ENCODE data around the gene AMACR. TPM values are rescaled to one million over a fixed set of nuclear protein-coding genes. Genes with fewer than 3 reads are reported as not detected.

The AMACR gene
- total RNA-seq, 1 donor from 2014 or later = 12.8 TPM

DNA sequence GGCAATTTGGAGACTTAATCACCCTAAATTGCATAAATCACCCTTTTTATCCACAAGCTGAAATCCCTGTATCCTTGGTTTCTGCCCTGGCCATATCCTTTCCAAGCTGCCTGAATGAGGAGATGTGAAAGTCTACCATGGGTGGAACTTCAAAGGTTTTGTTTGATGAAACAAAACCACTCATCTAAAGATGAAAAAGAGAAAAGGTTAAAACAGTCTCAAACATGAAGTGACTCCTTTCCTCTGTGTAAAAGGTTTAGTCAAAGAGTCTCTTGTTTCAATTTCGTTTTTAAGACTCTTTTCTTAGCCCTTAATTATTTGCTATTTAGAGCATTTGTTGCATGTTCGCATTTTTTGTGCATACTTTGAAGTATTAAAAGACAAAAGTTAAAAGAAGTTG is 34.6 kb downstream of the AMACR start:
- TF ChIP-seq, protein P1, sequence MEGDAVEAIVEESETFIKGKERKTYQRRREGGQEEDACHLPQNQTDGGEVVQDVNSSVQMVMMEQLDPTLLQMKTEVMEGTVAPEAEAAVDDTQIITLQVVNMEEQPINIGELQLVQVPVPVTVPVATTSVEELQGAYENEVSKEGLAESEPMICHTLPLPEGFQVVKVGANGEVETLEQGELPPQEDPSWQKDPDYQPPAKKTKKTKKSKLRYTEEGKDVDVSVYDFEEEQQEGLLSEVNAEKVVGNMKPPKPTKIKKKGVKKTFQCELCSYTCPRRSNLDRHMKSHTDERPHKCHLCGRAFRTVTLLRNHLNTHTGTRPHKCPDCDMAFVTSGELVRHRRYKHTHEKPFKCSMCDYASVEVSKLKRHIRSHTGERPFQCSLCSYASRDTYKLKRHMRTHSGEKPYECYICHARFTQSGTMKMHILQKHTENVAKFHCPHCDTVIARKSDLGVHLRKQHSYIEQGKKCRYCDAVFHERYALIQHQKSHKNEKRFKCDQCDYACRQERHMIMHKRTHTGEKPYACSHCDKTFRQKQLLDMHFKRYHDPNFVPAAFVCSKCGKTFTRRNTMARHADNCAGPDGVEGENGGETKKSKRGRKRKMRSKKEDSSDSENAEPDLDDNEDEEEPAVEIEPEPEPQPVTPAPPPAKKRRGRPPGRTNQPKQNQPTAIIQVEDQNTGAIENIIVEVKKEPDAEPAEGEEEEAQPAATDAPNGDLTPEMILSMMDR (IDR thresholded peaks at IDR 0.05) = no peak
- no peak for DNase-seq (ENCODE audit: extremely low spot score, unreplicated experiment)
- Mint-ChIP-seq H3K27ac (ENCODE audit: unreplicated experiment) (no peak overlapping the region), H3K27me3 (ENCODE audit: unreplicated experiment) (peaks cover 11% of the 10 kb centered on the region), H3K9me3 (ENCODE audit: unreplicated experiment) (no peaks in the 10 kb centered on the region), H3K36me3 (ENCODE audit: unreplicated experiment) (no peaks in the 10 kb centered on the region), H3K4me1 (ENCODE audit: unreplicated experiment) (peaks cover 4% of the 10 kb centered on the region), H3K4me3 (ENCODE audit: unreplicated experiment) (no peak overlapping the region)

DNA sequence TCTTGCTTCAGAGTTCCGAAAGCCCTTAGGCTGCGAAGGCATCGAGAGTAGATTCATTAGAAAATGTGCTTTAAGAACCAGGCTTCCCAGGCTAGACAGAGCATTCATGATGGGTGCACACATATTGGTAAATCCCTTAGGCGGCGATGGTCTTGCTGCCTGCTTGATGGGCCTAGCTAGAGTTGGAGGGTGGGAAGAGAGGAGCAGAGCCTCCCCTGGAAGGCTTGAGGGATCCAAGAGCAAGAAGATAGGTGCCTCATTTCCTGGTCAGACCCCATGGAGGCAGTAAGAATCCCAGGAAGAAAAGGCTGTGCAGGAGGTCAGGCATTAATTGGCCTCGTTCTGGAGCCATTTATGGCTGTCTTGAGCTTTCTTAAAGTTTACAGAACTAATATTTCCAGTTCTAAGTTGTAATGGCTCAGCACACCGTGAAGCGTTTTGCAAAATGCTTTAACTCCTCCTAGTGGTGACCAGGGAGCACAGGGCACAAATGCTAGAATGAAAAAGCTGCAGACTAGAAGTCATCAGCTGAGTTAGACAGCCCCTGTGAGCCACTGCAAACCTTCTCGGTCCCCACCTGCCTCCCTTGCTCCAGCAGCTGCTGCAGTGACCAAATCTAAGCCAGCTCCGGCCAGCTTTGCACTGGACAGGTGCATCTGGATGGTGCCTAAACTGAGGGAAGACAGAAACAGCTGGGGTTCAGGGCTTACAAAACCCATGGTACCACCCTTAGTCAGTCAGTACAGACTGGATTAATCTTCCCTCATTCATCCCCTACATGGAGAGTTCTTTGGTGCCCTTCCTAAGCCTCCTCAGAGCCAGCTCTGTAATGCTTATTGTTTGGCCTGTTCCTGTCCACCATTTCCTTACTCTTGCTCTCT is 38.0 kb downstream of the AMACR start:
- Mint-ChIP-seq H3K9me3 (ENCODE audit: unreplicated experiment) (no peaks in the 10 kb centered on the region), H3K27ac (ENCODE audit: unreplicated experiment) (no peak overlapping the region), H3K27me3 (ENCODE audit: unreplicated experiment) (peaks cover 11% of the 10 kb centered on the region), H3K36me3 (ENCODE audit: unreplicated experiment) (no peaks in the 10 kb centered on the region), H3K4me3 (ENCODE audit: unreplicated experiment) (no peak overlapping the region), H3K4me1 (ENCODE audit: unreplicated experiment) (peaks cover 2% of the 10 kb centered on the region)
- TF ChIP-seq, protein P1 (IDR thresholded peaks at IDR 0.05) = peak; percentile 86
- DNase-seq (ENCODE audit: extremely low spot score, unreplicated experiment) = no peak

DNA sequence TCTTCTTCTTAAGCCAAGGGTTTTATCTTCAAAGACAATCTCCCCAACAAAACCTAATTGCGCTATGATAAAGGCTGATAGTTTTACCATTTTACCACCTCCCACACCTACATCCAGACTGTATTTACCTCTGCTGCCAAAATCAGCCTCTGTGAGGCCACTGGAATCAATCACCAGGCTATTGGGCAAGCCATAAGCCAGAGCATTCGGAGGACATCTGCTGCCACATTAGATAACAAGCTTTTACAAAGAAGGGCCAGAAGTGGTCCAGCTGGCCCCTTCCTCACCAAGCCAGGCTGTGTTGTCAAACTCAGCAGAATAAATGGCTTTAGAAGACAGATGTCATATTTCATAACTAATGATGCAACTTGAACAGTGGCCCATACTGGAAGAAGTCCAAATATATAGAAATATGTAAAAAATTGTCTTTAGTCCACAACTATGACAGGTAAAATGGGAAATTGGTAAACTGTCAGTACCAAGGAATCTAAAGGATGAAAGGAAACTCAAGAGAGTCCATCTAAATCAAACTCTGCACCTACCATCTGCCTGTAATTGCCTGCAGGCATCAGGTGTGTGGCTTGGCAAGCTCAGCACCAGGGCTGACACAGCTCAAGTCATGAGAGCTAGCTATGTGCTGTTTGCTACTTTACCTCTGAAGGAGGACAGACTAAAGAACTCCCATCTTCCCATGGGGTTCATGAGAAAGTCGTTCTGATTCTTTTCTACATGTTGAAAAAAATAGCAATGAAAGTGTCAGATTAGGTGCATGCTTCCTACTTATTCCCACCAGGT is 39.4 kb downstream of the AMACR start:
- no peak overlapping the region for H3K4me3 Mint-ChIP-seq (ENCODE audit: unreplicated experiment)

DNA sequence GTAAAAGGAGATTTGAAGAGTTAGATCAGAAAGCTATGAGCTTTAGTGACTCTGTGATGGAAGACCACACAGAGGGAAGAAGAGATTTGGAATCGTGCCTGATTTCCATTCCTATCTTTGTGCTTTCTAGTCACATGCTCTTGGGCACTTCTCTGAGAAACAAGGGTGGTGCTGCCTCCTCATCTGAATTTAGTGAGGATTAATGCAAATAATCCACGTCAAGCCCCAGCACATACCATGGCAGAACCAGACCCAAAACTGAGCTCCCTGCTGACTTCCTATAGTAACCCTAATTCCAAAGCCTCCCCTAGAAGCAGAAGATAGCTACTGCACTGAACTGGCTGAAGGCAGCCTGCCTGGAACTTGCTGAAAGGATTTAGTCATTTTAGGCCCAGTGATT is 41.0 kb downstream of the AMACR start:
- peaks cover 2% of the 10 kb centered on the region for H3K4me1 Mint-ChIP-seq (ENCODE audit: unreplicated experiment)
- H3K4me3 Mint-ChIP-seq (ENCODE audit: unreplicated experiment) = no peak overlapping the region
- DNase-seq (ENCODE audit: extremely low spot score, unreplicated experiment) = no peak
- no peaks in the 10 kb centered on the region for H3K36me3 Mint-ChIP-seq (ENCODE audit: unreplicated experiment)
- no peak overlapping the region for H3K27ac Mint-ChIP-seq (ENCODE audit: unreplicated experiment)
- no peaks in the 10 kb centered on the region for H3K9me3 Mint-ChIP-seq (ENCODE audit: unreplicated experiment)
- TF ChIP-seq, protein P1 (IDR thresholded peaks at IDR 0.05) = no peak
- H3K27me3 Mint-ChIP-seq (ENCODE audit: unreplicated experiment) = peaks cover 7% of the 10 kb centered on the region

More for the DNA sequence above, 39.4 kb downstream of the AMACR start:
- H3K27ac Mint-ChIP-seq (ENCODE audit: unreplicated experiment) = no peak overlapping the region
- H3K36me3 Mint-ChIP-seq (ENCODE audit: unreplicated experiment) = no peaks in the 10 kb centered on the region
- DNase-seq (ENCODE audit: extremely low spot score, unreplicated experiment) = no peak
- no peaks in the 10 kb centered on the region for H3K9me3 Mint-ChIP-seq (ENCODE audit: unreplicated experiment)
- H3K4me1 Mint-ChIP-seq (ENCODE audit: unreplicated experiment) = peaks cover 2% of the 10 kb centered on the region
- TF ChIP-seq, protein P1 (IDR thresholded peaks at IDR 0.05) = no peak
- H3K27me3 Mint-ChIP-seq (ENCODE audit: unreplicated experiment) = peaks cover 9% of the 10 kb centered on the region
